HEK293 (cell line): Measurements from ENCODE around the gene OTUD3.

Experiments
- CTCF ChIP-seq: fragments of 450-650 bp; formaldehyde crosslinking; IDR thresholded peaks from 2 replicates; pipeline ENCODE4 v1.5.1; 2016; ENCODE audit warnings: missing biosample characterization, missing genetic modification characterization
- SALL2 ChIP-seq: fragments of 450-650 bp; formaldehyde crosslinking; IDR thresholded peaks from 2 replicates; pipeline ENCODE4 v1.5.0; 2017; ENCODE audit warnings: missing biosample characterization, mild to moderate bottlenecking, missing genetic modification characterization, borderline replicate concordance
- ZBTB49 ChIP-seq: fragments of 450-650 bp; formaldehyde crosslinking; IDR thresholded peaks from 2 replicates; pipeline ENCODE4 v1.5.1; 2016; ENCODE audit warnings: missing biosample characterization, missing genetic modification characterization, low read depth
- ZNF140 ChIP-seq: fragments of 450-650 bp; formaldehyde crosslinking; IDR thresholded peaks from 2 replicates; pipeline ENCODE4 v1.5.1; 2016; ENCODE audit warnings: missing biosample characterization, missing genetic modification characterization
- ZNF221 ChIP-seq: fragments of 450-650 bp; formaldehyde crosslinking; IDR thresholded peaks from 2 replicates; pipeline ENCODE4 v1.5.1; 2017; ENCODE audit warnings: missing biosample characterization, missing genetic modification characterization, borderline replicate concordance
- ZNF274 ChIP-seq, 2 experiments: fragments of 200-500 bp in 1 of 2; fragments of 450-650 bp in 1 of 2; sonication (Bioruptor generic) in 1 of 2; formaldehyde crosslinking in 1 of 2; IDR thresholded peaks; 2 replicates each; pipeline versions ENCODE4 v1.5.1 to v1.6.1; 2014 to 2016; ENCODE audit warnings: borderline replicate concordance in 1 of 2, inconsistent platforms in 1 of 2, low read length in 1 of 2, missing biosample characterization in 1 of 2, missing genetic modification characterization in 1 of 2
- ZNF501 ChIP-seq: fragments of 450-650 bp; formaldehyde crosslinking; IDR thresholded peaks from 2 replicates; pipeline ENCODE4 v1.5.1; 2016; ENCODE audit warnings: missing biosample characterization, missing genetic modification characterization
- ZNF768 ChIP-seq: fragments of 450-650 bp; formaldehyde crosslinking; IDR thresholded peaks from 2 replicates; pipeline ENCODE4 v1.5.1; 2018; ENCODE audit warnings: missing biosample characterization, mild to moderate bottlenecking, missing genetic modification characterization
- TF ChIP-seq, protein P1 (sequence below): fragments of 450-650 bp; formaldehyde crosslinking; IDR thresholded peaks from 2 replicates; pipeline ENCODE4 v1.5.1; 2017; ENCODE audit warnings: missing biosample characterization, missing genetic modification characterization

DNA sequence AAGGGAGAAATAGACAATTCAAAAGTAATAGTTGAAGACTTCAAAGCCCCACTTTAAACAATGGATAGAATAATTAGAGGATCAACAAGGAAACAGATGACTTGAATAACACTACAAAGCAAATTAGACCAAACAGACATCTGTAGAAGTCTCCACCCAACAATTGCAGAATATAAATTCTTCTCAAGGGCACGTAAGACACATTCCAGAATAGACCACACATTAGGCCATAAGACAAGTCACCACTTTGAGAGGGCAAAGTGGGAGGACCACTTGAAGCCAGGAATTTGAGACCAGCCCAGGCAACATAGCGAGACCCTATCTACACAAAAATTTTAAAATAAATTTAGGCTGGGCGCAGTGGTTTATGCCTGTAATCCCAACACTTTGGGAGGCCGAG, 46.6 kb upstream of the OTUD3 start:
- TF ChIP-seq ZNF221 (tag by site-specific recombination) (no peak), SALL2 (tag by site-specific recombination) (no peak), CTCF (tag by site-specific recombination) (no peak), ZNF501 (no peak), ZBTB49 (no peak), ZNF768 (no peak), ZNF140 (tag by site-specific recombination) (no peak), ZNF274 (IDR thresholded peaks at IDR 0.05; ENCODE audit: low read length) (no peak), ZNF274 (tag by site-specific recombination; IDR thresholded peaks at IDR 0.05; ENCODE audit: borderline replicate concordance) (no peak)
- TF ChIP-seq, protein P1, sequence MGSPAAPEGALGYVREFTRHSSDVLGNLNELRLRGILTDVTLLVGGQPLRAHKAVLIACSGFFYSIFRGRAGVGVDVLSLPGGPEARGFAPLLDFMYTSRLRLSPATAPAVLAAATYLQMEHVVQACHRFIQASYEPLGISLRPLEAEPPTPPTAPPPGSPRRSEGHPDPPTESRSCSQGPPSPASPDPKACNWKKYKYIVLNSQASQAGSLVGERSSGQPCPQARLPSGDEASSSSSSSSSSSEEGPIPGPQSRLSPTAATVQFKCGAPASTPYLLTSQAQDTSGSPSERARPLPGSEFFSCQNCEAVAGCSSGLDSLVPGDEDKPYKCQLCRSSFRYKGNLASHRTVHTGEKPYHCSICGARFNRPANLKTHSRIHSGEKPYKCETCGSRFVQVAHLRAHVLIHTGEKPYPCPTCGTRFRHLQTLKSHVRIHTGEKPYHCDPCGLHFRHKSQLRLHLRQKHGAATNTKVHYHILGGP: no peak
